K562 (cell line): Measurements from ENCODE around the gene ZC3H18. TPM values are rescaled to one million over a fixed set of nuclear protein-coding genes. Genes with fewer than 3 reads are reported as not detected.

ENCODE experiments used
- ATAC-seq: fragments of 200-7000 bp; cut with Tn5 transposase; 3 replicates; pipeline ENCODE4 v1.9.1; 2020; ENCODE audit warnings: moderate library complexity
- BruUV-seq: library from RNA; stranded (reverse); fragments of 400-500 nt; replicated peaks from 2 replicates; lab custom pipeline; 2021; lab: Mats Ljungman, UMichigan
- CTCF ChIA-PET: fragments of 300-600 bp; formaldehyde crosslinking; extraction: SDS; loops from one replicate; lab custom pipeline; 2021; ENCODE audit warnings: low intra/inter-chr PET ratio; lab: Yijun Ruan, JAX
- POLR2A ChIA-PET: fragments of 300-600, 350-650 bp; sonication (Branson Sonifier 250); formaldehyde crosslinking; extraction: SDS; loops from one replicate; lab custom pipeline; 2021; ENCODE audit warnings: antibody characterized with exemption, inconsistent platforms; lab: Yijun Ruan, JAX
- DNase-seq, 4 experiments: peaks; one replicate each; pipeline versions ENCODE4 v3.0.0 to v3.0.0-alpha.2; 2011 to 2018; ENCODE audit warnings: low spot score in 3 of 4, mixed read lengths in 3 of 4; ENCODE audit errors: extremely low read depth in 1 of 4
- FAIRE-seq: peaks from 2 replicates; lab custom pipeline; 2011; peaks lifted over from hg19 to GRCh38; lab: Jason Lieb, UNC
- H2AFZ ChIP-seq: 2 replicates; pipeline ENCODE4 v1.6.0; 2011; ENCODE audit warnings: low read depth, low read length, control low read depth, inconsistent platforms
- H3K27ac ChIP-seq: fragments of 200-600 bp; 3 replicates; pipeline ENCODE4 v1.8.0; 2011; ENCODE audit warnings: low read depth, mild to moderate bottlenecking, control low read depth, inconsistent platforms, low read length, moderate library complexity, mixed read lengths; ENCODE audit errors: extremely low read depth
- H3K27me3 ChIP-seq, 2 experiments: fragments of 300-600 bp in 1 of 2; 2 replicates in 1 of 2; 3 replicates in 1 of 2; pipeline versions ENCODE4 v1.6.0 to v1.8.0; 2011; ENCODE audit warnings: inconsistent platforms in 2 of 2, low read length in 2 of 2, mild to moderate bottlenecking in 1 of 2, mixed read lengths in 1 of 2, moderate library complexity in 1 of 2; ENCODE audit not compliant: control insufficient read depth in 2 of 2, insufficient read depth in 2 of 2
- H3K36me3 ChIP-seq: fragments of 300-600 bp; 3 replicates; pipeline ENCODE4 v1.8.0; 2011; ENCODE audit warnings: mild to moderate bottlenecking, low read length, inconsistent platforms; ENCODE audit not compliant: control insufficient read depth, insufficient read depth
- H3K4me1 ChIP-seq, 2 experiments: fragments of 200-600 bp in 1 of 2; replicated peaks in 1 of 2; 2 replicates in 1 of 2; 3 replicates in 1 of 2; pipeline versions ENCODE4 v1.5.1 to v1.8.0; 2011; ENCODE audit warnings: inconsistent platforms in 2 of 2, low read length in 2 of 2, mild to moderate bottlenecking in 1 of 2, mixed read lengths in 1 of 2, moderate library complexity in 1 of 2; ENCODE audit not compliant: control insufficient read depth in 2 of 2, insufficient read depth in 2 of 2
- H3K4me2 ChIP-seq: 2 replicates; pipeline ENCODE4 v1.6.1; 2011; ENCODE audit warnings: low read length, control low read depth, inconsistent platforms, mixed read lengths; ENCODE audit not compliant: insufficient read depth
- H3K4me3 ChIP-seq: fragments of 200-600 bp; sonication (generic), shearing (Covaris generic); 2 replicates; pipeline ENCODE4 v1.5.1; 2016; ENCODE audit warnings: control low read depth, inconsistent platforms
- H3K79me2 ChIP-seq: fragments of 200-600 bp; 3 replicates; pipeline ENCODE4 v1.8.0; 2011; ENCODE audit warnings: low read length, inconsistent platforms; ENCODE audit not compliant: control insufficient read depth, insufficient read depth
- H3K9ac ChIP-seq, 2 experiments: 2 replicates each; pipeline versions ENCODE4 v1.6.0 to v1.6.1; 2011; ENCODE audit warnings: low read depth in 2 of 2, low read length in 2 of 2, control low read depth in 1 of 2, inconsistent platforms in 1 of 2, mild to moderate bottlenecking in 1 of 2, mixed read lengths in 1 of 2; ENCODE audit not compliant: insufficient read depth in 1 of 2
- H3K9me1 ChIP-seq: one replicate; pipeline ENCODE4 v1.6.0; 2011; ENCODE audit warnings: inconsistent platforms, mild to moderate bottlenecking, low read length, moderate library complexity; ENCODE audit not compliant: control insufficient read depth, insufficient read depth
- H3K9me3 ChIP-seq: replicated peaks from 2 replicates; pipeline ENCODE4 v1.5.1; 2011; ENCODE audit warnings: low read depth, low read length, inconsistent platforms; ENCODE audit not compliant: control insufficient read depth, insufficient read depth
- H4K20me1 ChIP-seq: replicated peaks from 2 replicates; pipeline ENCODE4 v1.6.1; 2011; ENCODE audit warnings: low read length, inconsistent platforms, mixed read lengths; ENCODE audit not compliant: control insufficient read depth, insufficient read depth
- ARID3A ChIP-seq: IDR thresholded peaks from 2 replicates; pipeline ENCODE4 v1.6.1; 2012; ENCODE audit warnings: low read depth, low read length, improper control_type of control experiment, borderline replicate concordance
- DNMT1 ChIP-seq: fragments of 450-650 bp; IDR thresholded peaks from 2 replicates; pipeline ENCODE4 v1.6.1; 2016; ENCODE audit warnings: antibody characterized with exemption, mild to moderate bottlenecking
- ELK3 ChIP-seq: fragments of 450-650 bp; formaldehyde crosslinking; IDR thresholded peaks from 2 replicates; pipeline ENCODE4 v1.4.0; 2020; ENCODE audit warnings: mild to moderate bottlenecking
- NR3C1 ChIP-seq: sonication (generic); formaldehyde crosslinking; IDR thresholded peaks from 2 replicates; pipeline ENCODE4 v1.8.1; 2022; ENCODE audit warnings: missing genetic modification reagents
- POLR2H ChIP-seq: IDR thresholded peaks from 2 replicates; pipeline ENCODE4 v1.6.1; 2016; ENCODE audit warnings: missing genetic modification characterization, low read depth, mild to moderate bottlenecking, control low read depth, missing compliant biosample characterization, moderate library complexity
- STAG1 ChIP-seq: sonication (generic); formaldehyde crosslinking; IDR thresholded peaks from 2 replicates; pipeline ENCODE4 v1.5.0; 2020; ENCODE audit warnings: missing genetic modification reagents, borderline replicate concordance
- ZMIZ1 ChIP-seq, 2 experiments: fragments of 150-350 bp in 1 of 2; IDR thresholded peaks; 2 replicates each; pipeline ENCODE4 v1.6.1; 2012 to 2016; ENCODE audit warnings: low read depth in 2 of 2, low read length in 2 of 2, mild to moderate bottlenecking in 1 of 2, moderate library complexity in 1 of 2
- WGBS: fragments of 100-300 bp; shearing (Covaris generic); methylation state at CpG from one replicate; pipeline ENCODE4 v1.1.6; 2016; ENCODE audit warnings: low coverage, mixed read lengths; ENCODE audit not compliant: insufficient coverage; ENCODE audit errors: missing lambda C conversion rate; 5-methylcytosine and 5-hydroxymethylcytosine counted together
- in situ Hi-C: fragments of 300-500 bp; cut with MboI; formaldehyde crosslinking; loops from 4 replicates; pipeline ENCODE4 v1.15.0; 2018; ENCODE audit warnings: inconsistent platforms, mixed read lengths
- intact Hi-C: fragments of 100-400 bp; cut with micrococcal nuclease; formaldehyde crosslinking; loops from 2 replicates; pipeline ENCODE4 v1.14.2; 2022
- polyA plus RNA-seq, 8 experiments: library from polyadenylated mRNA; depleted of rRNA in 4 of 8; stranded (reverse) in 5 of 8; unstranded in 3 of 8; fragments of >200 nt; fragmentation: Nextera tagmentation in 2 of 8; fragmentation: Illumina TruSeq in 1 of 8; extraction: Ambion mirVana in 2 of 8; extraction: Trizol in 1 of 8; gene quantifications; 2 replicates each; pipeline versions ENCODE4 v1.2.1 to v1.2.3, GENCODE V29; 2011 to 2014; ENCODE audit warnings: inconsistent platforms in 1 of 8, missing spikeins in 1 of 8
- total RNA-seq, 7 experiments: library from RNA; depleted of rRNA in 6 of 7; stranded (reverse); fragments of >200 nt in 6 of 7; fragmentation: Illumina TruSeq in 2 of 7; extraction: Trizol in 2 of 7; gene quantifications; 2 replicates each; pipeline versions ENCODE4 v1.2.1 to v1.2.3, GENCODE V29; 2011 to 2021; ENCODE audit warnings: low replicate concordance in 1 of 7

Gene ZC3H18
- total and polyA plus RNA-seq, 9 of the 15 experiments (the other 6 are each of a cell fraction or from before 2014, with no cell fraction given): 1.7 to 88.7 (median 26.9) TPM

GRCh38 chr16:88645455-88645854 lies 75.3 kb downstream of the ZC3H18 start:
- Histone ChIP-seq H3K9ac (no peak overlapping the region), H3K9me1 (no peaks in the 10 kb centered on the region), H3K27me3 (peaks cover 0 to under 1% of the 10 kb centered on the region in 2 experiments; a peak in 2 of 5 replicates), H3K79me2 (peaks cover 20% of the 10 kb centered on the region), H3K4me1 (peaks cover 0 to 80% of the 10 kb centered on the region in 2 experiments; a peak in 3 of 5 replicates), H4K20me1 (peaks cover 5% of the 10 kb centered on the region; the same call in 1 of the 2 replicates), H3K9me3 (no peaks in the 10 kb centered on the region), H3K27ac (no peak overlapping the region), H2AFZ (no peak overlapping the region), H3K4me2 (no peak overlapping the region), H3K4me3 (no peak overlapping the region), H3K36me3 (peaks cover 38% of the 10 kb centered on the region; the same call in 2 of the 3 replicates)
- in situ Hi-C loops: no loop called here
- FAIRE-seq (no peak), DNase-seq (no peak), ATAC-seq (no peak)
- ChIA-PET CTCF (no interaction called here), POLR2A (no interaction called here)
- intact Hi-C loops: no loop called here
- TF ChIP-seq STAG1 (CRISPR knock-in tag): no peak
- TF ChIP-seq NR3C1: no peak
- no peak for TF ChIP-seq ELK3 (CRISPR knock-in tag)
- TF ChIP-seq POLR2H: no peak
- no peak for TF ChIP-seq ZMIZ1 (IDR thresholded peaks at IDR 0.05; ENCODE audit: low read depth in 2 of 2, low read length in 2 of 2)
- TF ChIP-seq ARID3A: no peak
- no peak for TF ChIP-seq DNMT1
- WGBS: 83% methylated on average over 16 of the region's 16 CpGs
- no TSS peak for BruUV-seq
